A549 (cell line): ENCODE measurements around the gene TCF4. TPM values are rescaled to one million over a fixed set of nuclear protein-coding genes. Genes with fewer than 3 reads are reported as not detected.

Experiments used
- ATAC-seq, 2 experiments: fragments of 200-7000 bp in 1 of 2; fragments of >200 bp in 1 of 2; cut with Nextera tagmentation in 1 of 2; cut with Tn5 transposase in 1 of 2; 3 replicates each; pipeline versions ENCODE4 v1.8.0 to v1.9.1; 2018 to 2020; ENCODE audit warnings: mild to moderate bottlenecking in 1 of 2, moderate library complexity in 1 of 2
- CTCF ChIA-PET: fragments of 300-600 bp; sonication (Branson Sonifier 250); formaldehyde crosslinking; extraction: SDS; loops from one replicate; lab custom pipeline; 2021; ENCODE audit warnings: antibody characterized with exemption, inconsistent platforms; lab: Yijun Ruan, JAX
- POLR2A ChIA-PET: fragments of 350-600 bp; formaldehyde crosslinking; extraction: SDS; loops from one replicate; lab custom pipeline; 2021; ENCODE audit warnings: antibody characterized with exemption, inconsistent platforms; lab: Yijun Ruan, JAX
- DNase-seq, 2 experiments: peaks; one replicate each; pipeline versions ENCODE4 v3.0.0 to v3.0.0-alpha.2; 2011 to 2016; ENCODE audit warnings: low read depth in 1 of 2, low spot score in 1 of 2
- FAIRE-seq: peaks from 2 replicates; lab custom pipeline; 2011; peaks lifted over from hg19 to GRCh38; lab: Jason Lieb, UNC
- H3K27ac ChIP-seq, 2 experiments: fragments of >200 bp; sonication (Bioruptor Twin); formaldehyde crosslinking; 3 replicates each; pipeline ENCODE4 v1.5.1; 2016 to 2017
- H3K4me1 ChIP-seq: fragments of >200 bp; sonication (Bioruptor Twin); formaldehyde crosslinking; 3 replicates; pipeline ENCODE4 v1.6.1; 2016
- H3K4me2 ChIP-seq: fragments of >200 bp; sonication (Bioruptor Twin); formaldehyde crosslinking; 3 replicates; pipeline ENCODE4 v1.6.1; 2016
- H3K4me3 ChIP-seq: fragments of >200 bp; sonication (Bioruptor Twin); formaldehyde crosslinking; 3 replicates; pipeline ENCODE4 v1.5.1; 2016
- H3K9me3 ChIP-seq: fragments of >200 bp; sonication (Bioruptor Twin); formaldehyde crosslinking; 3 replicates; pipeline ENCODE4 v1.6.1; 2016
- BHLHE40 ChIP-seq: IDR thresholded peaks from 2 replicates; pipeline ENCODE4 v1.6.1; 2012; ENCODE audit warnings: low read depth, low read length, inconsistent platforms
- CBX2 ChIP-seq: fragments of 200-600 bp; sonication (generic); IDR thresholded peaks from 2 replicates; pipeline ENCODE4 v1.6.1; 2016; ENCODE audit warnings: low read depth, mild to moderate bottlenecking, borderline replicate concordance
- CHD2 ChIP-seq: fragments of 150-350 bp; IDR thresholded peaks from 2 replicates; pipeline ENCODE4 v1.6.1; 2014; ENCODE audit warnings: low read length; ENCODE audit not compliant: partially characterized antibody
- E2F6 ChIP-seq: IDR thresholded peaks from 2 replicates; pipeline ENCODE4 v1.6.1; 2012; ENCODE audit warnings: low read depth, borderline replicate concordance
- EHF ChIP-seq: fragments of 250-450 bp; sonication (Bioruptor Pico); IDR thresholded peaks from 2 replicates; pipeline ENCODE4 v1.5.0; 2020; ENCODE audit warnings: mild to moderate bottlenecking
- EP300 ChIP-seq, 2 experiments: fragments of >200 bp; sonication (Bioruptor Twin); formaldehyde crosslinking; IDR thresholded peaks; 2 replicates in 1 of 2; 3 replicates in 1 of 2; pipeline ENCODE4 v1.6.1; 2016 to 2017
- ESRRA ChIP-seq: fragments of 150-350 bp; IDR thresholded peaks from 2 replicates; pipeline ENCODE4 v1.6.1; 2014; ENCODE audit warnings: mild to moderate bottlenecking, low read length, borderline replicate concordance
- FOSB ChIP-seq: fragments of 250-450 bp; sonication (Bioruptor Pico); IDR thresholded peaks from 2 replicates; pipeline ENCODE4 v1.5.0; 2020; ENCODE audit warnings: mild to moderate bottlenecking, moderate library complexity
- FOSL2 ChIP-seq, 2 experiments: fragments of 450-650 bp in 1 of 2; fragments of >200 bp in 1 of 2; sonication (Bioruptor Twin) in 1 of 2; formaldehyde crosslinking; IDR thresholded peaks; 2 replicates each; pipeline versions ENCODE4 v1.5.0 to v1.6.1; 2016 to 2020; ENCODE audit warnings: mild to moderate bottlenecking in 1 of 2, moderate library complexity in 1 of 2
- HEYL ChIP-seq: fragments of 250-450 bp; sonication (Bioruptor Pico); IDR thresholded peaks from 2 replicates; pipeline ENCODE4 v1.8.0; 2021; ENCODE audit warnings: mild to moderate bottlenecking, moderate library complexity
- HOXA7 ChIP-seq: fragments of 250-450 bp; sonication (Bioruptor Pico); IDR thresholded peaks from 2 replicates; pipeline ENCODE4 v1.5.0; 2020; ENCODE audit warnings: mild to moderate bottlenecking, moderate library complexity
- HOXB13 ChIP-seq: fragments of 250-450 bp; sonication (Bioruptor Pico); IDR thresholded peaks from 2 replicates; pipeline ENCODE4 v1.5.0; 2020; ENCODE audit warnings: low read depth, mild to moderate bottlenecking, moderate library complexity
- HOXB5 ChIP-seq: fragments of 250-450 bp; sonication (Bioruptor Pico); IDR thresholded peaks from 2 replicates; pipeline ENCODE4 v1.5.0; 2020; ENCODE audit warnings: mild to moderate bottlenecking, moderate library complexity
- KDM5A ChIP-seq: fragments of 200-600 bp; sonication (generic); IDR thresholded peaks from 2 replicates; pipeline ENCODE4 v1.6.1; 2016; ENCODE audit warnings: antibody characterized with exemption, mild to moderate bottlenecking
- NFE2L2 ChIP-seq: fragments of 150-350 bp; conservative IDR thresholded peaks from 2 replicates; pipeline ENCODE4 v1.6.1; 2014; ENCODE audit warnings: low read length
- NPAS2 ChIP-seq: fragments of 250-450 bp; sonication (Bioruptor Pico); IDR thresholded peaks from 2 replicates; pipeline ENCODE4 v1.8.0; 2022; ENCODE audit warnings: mild to moderate bottlenecking, moderate library complexity, borderline replicate concordance
- RAD21 ChIP-seq, 2 experiments: fragments of >200 bp in 1 of 2; sonication (Bioruptor Twin) in 1 of 2; formaldehyde crosslinking in 1 of 2; IDR thresholded peaks in 1 of 2; conservative IDR thresholded peaks in 1 of 2; 2 replicates in 1 of 2; 3 replicates in 1 of 2; pipeline ENCODE4 v1.6.1; 2012 to 2018; ENCODE audit warnings: inconsistent platforms in 1 of 2
- RARB ChIP-seq: fragments of 250-450 bp; sonication (Bioruptor Pico); IDR thresholded peaks from 2 replicates; pipeline ENCODE4 v1.8.0; 2021; ENCODE audit warnings: mild to moderate bottlenecking, moderate library complexity
- RFX5 ChIP-seq: fragments of 450-650 bp; IDR thresholded peaks from 2 replicates; pipeline ENCODE4 v1.7.1; 2014; ENCODE audit warnings: antibody characterized with exemption, mild to moderate bottlenecking, moderate library complexity
- RNF2 ChIP-seq: fragments of 200-600 bp; sonication (generic); IDR thresholded peaks from 2 replicates; pipeline ENCODE4 v1.6.1; 2016; ENCODE audit warnings: low read depth, mild to moderate bottlenecking, antibody characterized with exemption, moderate library complexity, borderline replicate concordance
- SMC3 ChIP-seq: fragments of >200 bp; sonication (Bioruptor Twin); formaldehyde crosslinking; IDR thresholded peaks from 3 replicates; pipeline ENCODE4 v1.6.1; 2018; ENCODE audit warnings: inconsistent platforms
- TP53 ChIP-seq: fragments of 250-450 bp; sonication (Bioruptor Pico); IDR thresholded peaks from 2 replicates; pipeline ENCODE4 v1.5.0; 2021; ENCODE audit warnings: mild to moderate bottlenecking, moderate library complexity
- ZFP36 ChIP-seq: fragments of 450-650 bp; IDR thresholded peaks from 2 replicates; pipeline ENCODE4 v1.6.1; 2014; ENCODE audit warnings: borderline replicate concordance; ENCODE audit not compliant: partially characterized antibody
- ZNF302 ChIP-seq: fragments of 250-450 bp; sonication (Bioruptor Pico); IDR thresholded peaks from 2 replicates; pipeline ENCODE4 v1.9.0; 2021; ENCODE audit warnings: inconsistent platforms, mild to moderate bottlenecking, moderate library complexity
- WGBS: methylation state at CpG from one replicate; pipeline ENCODE4 v1.1.6; 2017; ENCODE audit errors: missing lambda C conversion rate; 5-methylcytosine and 5-hydroxymethylcytosine counted together
- polyA plus RNA-seq, 4 experiments: library from polyadenylated mRNA; depleted of rRNA in 3 of 4; stranded (reverse); fragments of >200 nt; fragmentation: RNase III in 1 of 4; extraction: RNeasy Plus Mini Kit Qiagen cat#74134 plus additional on column Dnase treatment in 1 of 4; gene quantifications; 2 replicates in 3 of 4; 3 replicates in 1 of 4; pipeline ENCODE4 v1.2.3, GENCODE V29; 2011 to 2017
- TF ChIP-seq, protein P1 (sequence below): fragments of 150-350 bp; IDR thresholded peaks from 2 replicates; pipeline ENCODE4 v1.6.1; 2014; ENCODE audit warnings: low read depth, mild to moderate bottlenecking, low read length
- TF ChIP-seq, protein P2 (sequence below): IDR thresholded peaks from 2 replicates; pipeline ENCODE4 v1.6.1; 2012
- TF ChIP-seq, protein P3 (sequence below): fragments of 250-450 bp; sonication (Bioruptor Pico); IDR thresholded peaks from 2 replicates; pipeline ENCODE4 v1.5.0; 2020; ENCODE audit warnings: low read depth, mild to moderate bottlenecking, moderate library complexity
- TF ChIP-seq, protein P4 (sequence below): fragments of 250-450 bp; sonication (Bioruptor Pico); IDR thresholded peaks from 2 replicates; pipeline ENCODE4 v1.5.0; 2021; ENCODE audit warnings: mild to moderate bottlenecking, moderate library complexity, borderline replicate concordance

The TCF4 gene
- polyA plus RNA-seq, 2 of the 4 experiments (the other 2 are of a cell fraction): 3.0 to 4.0 TPM

GRCh38 chr18:55592572-55592971 lies 4.6 kb upstream of the TCF4 start:
- ATAC-seq (no peak), FAIRE-seq (no peak), DNase-seq (no peak)
- TF ChIP-seq RAD21 (conservative IDR thresholded peaks at IDR 0.05 in 1 of 2, IDR thresholded peaks at IDR 0.05 in 1 of 2): no peak
- no peak for TF ChIP-seq HOXA7
- TF ChIP-seq CHD2: no peak
- no peak for TF ChIP-seq RFX5
- no peak for TF ChIP-seq HOXB13
- no peak for TF ChIP-seq ZNF302 (CRISPR knock-in tag)
- no peak for TF ChIP-seq FOSB (CRISPR knock-in tag)
- whole genome bisulfite sequencing: 63% methylated on average over 4 of the region's 4 CpGs
- H3K9me3 ChIP-seq: no peaks in the 10 kb centered on the region
- H3K4me2 ChIP-seq: no peak overlapping the region
- H3K4me3 ChIP-seq: no peak overlapping the region
- no peak overlapping the region for H3K27ac ChIP-seq
- CTCF ChIA-PET: interaction anchor here (1.2 kb wide), 1 partner anchor 185 kb away, joined by 3 read pairs; no protein-coding TSS in a partner anchor
- no peaks in the 10 kb centered on the region for H3K4me1 ChIP-seq
- POLR2A ChIA-PET: no interaction called here

- ChIA-PET CTCF (interaction anchor here (1.2 kb wide), 1 partner anchor 186 kb away, joined by 3 read pairs; no protein-coding TSS in a partner anchor), POLR2A (no interaction called here)
- Histone ChIP-seq H3K27ac (no peak overlapping the region), H3K4me3 (no peak overlapping the region), H3K9me3 (no peaks in the 10 kb centered on the region), H3K4me1 (no peaks in the 10 kb centered on the region), H3K4me2 (no peak overlapping the region)
- WGBS: 83% methylated on average over 1 of the region's 1 CpG
- DNase-seq (no peak), FAIRE-seq (no peak), ATAC-seq (no peak)
- no peak for TF ChIP-seq HOXB5 (CRISPR knock-in tag)
- no peak for TF ChIP-seq RNF2
- TF ChIP-seq, protein P1, sequence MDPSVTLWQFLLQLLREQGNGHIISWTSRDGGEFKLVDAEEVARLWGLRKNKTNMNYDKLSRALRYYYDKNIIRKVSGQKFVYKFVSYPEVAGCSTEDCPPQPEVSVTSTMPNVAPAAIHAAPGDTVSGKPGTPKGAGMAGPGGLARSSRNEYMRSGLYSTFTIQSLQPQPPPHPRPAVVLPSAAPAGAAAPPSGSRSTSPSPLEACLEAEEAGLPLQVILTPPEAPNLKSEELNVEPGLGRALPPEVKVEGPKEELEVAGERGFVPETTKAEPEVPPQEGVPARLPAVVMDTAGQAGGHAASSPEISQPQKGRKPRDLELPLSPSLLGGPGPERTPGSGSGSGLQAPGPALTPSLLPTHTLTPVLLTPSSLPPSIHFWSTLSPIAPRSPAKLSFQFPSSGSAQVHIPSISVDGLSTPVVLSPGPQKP: no peak
- TF ChIP-seq FOSL2 (IDR thresholded peaks at IDR 0.05): no peak
- TF ChIP-seq FOSL2 (CRISPR knock-in tag; IDR thresholded peaks at IDR 0.05): no peak
- no peak for TF ChIP-seq FOSB (CRISPR knock-in tag)
- no peak for TF ChIP-seq BHLHE40
- TF ChIP-seq NPAS2 (CRISPR knock-in tag): no peak
- no peak for TF ChIP-seq RARB (CRISPR knock-in tag)
- no peak for TF ChIP-seq NFE2L2
- TF ChIP-seq, protein P2, sequence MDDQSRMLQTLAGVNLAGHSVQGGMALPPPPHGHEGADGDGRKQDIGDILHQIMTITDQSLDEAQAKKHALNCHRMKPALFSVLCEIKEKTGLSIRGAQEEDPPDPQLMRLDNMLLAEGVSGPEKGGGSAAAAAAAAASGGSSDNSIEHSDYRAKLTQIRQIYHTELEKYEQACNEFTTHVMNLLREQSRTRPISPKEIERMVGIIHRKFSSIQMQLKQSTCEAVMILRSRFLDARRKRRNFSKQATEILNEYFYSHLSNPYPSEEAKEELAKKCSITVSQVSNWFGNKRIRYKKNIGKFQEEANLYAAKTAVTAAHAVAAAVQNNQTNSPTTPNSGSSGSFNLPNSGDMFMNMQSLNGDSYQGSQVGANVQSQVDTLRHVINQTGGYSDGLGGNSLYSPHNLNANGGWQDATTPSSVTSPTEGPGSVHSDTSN: no peak
- no peak for TF ChIP-seq CHD2
These were observed 4.1 kb upstream of the TCF4 start for GRCh38 chr18:55592106-55592505.

DNA sequence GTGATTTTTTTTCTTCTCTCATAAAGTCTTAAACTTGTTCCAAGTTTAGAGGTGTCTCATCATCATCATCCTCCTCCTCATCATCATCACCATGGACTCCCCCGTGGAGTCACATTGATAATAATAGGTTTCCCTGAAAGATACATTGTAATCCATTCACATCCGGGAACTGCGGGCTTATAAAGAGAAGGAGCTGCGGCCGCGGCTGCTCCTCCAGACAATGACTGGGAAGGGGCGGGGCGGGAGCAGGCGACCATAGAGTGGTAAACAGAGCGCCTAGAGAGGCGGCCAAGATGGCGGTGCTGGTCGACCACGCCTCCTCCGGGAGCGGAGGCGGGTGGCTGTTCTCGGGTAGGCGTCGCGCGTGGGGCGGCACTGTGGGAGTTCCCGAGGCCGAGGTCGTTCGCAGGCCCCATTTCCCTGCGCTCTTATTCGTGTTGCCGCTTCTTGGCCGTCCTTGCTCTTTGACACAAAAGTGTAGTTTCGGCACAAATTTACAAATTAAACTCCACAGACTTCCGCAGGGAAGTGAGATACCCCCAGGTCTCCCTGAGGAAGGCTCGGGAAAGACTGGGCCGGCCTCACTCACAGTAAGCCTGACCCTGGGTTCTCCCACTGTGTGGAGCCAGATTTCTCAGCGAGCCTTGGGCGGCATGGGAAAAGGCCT lies 1.8 kb upstream of the TCF4 start:
- POLR2A ChIA-PET: no interaction called here
- peak; percentile 87 to 97 for ATAC-seq
- WGBS: 9% methylated on average over 27 of the region's 37 CpGs
- TF ChIP-seq HOXB13: 0 out of 2 replicates have a peak, but pooled peaks have one; percentile 31
- TF ChIP-seq HEYL: no peak
- TF ChIP-seq ZFP36: no peak
- TF ChIP-seq, protein P3, sequence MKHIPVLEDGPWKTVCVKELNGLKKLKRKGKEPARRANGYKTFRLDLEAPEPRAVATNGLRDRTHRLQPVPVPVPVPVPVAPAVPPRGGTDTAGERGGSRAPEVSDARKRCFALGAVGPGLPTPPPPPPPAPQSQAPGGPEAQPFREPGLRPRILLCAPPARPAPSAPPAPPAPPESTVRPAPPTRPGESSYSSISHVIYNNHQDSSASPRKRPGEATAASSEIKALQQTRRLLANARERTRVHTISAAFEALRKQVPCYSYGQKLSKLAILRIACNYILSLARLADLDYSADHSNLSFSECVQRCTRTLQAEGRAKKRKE (CRISPR knock-in tag): no peak
- no peak for TF ChIP-seq KDM5A
- TF ChIP-seq EHF (CRISPR knock-in tag): no peak
- TF ChIP-seq, protein P4, sequence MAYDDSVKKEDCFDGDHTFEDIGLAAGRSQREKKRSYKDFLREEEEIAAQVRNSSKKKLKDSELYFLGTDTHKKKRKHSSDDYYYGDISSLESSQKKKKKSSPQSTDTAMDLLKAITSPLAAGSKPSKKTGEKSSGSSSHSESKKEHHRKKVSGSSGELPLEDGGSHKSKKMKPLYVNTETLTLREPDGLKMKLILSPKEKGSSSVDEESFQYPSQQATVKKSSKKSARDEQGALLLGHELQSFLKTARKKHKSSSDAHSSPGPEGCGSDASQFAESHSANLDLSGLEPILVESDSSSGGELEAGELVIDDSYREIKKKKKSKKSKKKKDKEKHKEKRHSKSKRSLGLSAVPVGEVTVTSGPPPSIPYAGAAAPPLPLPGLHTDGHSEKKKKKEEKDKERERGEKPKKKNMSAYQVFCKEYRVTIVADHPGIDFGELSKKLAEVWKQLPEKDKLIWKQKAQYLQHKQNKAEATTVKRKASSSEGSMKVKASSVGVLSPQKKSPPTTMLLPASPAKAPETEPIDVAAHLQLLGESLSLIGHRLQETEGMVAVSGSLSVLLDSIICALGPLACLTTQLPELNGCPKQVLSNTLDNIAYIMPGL: no peak
- TF ChIP-seq CBX2: no peak
- TF ChIP-seq E2F6: peak; percentile 68; the same call in 1 of the 2 replicates
- 0 out of 3 replicates have a peak, but pooled peaks have one; percentile 9 for TF ChIP-seq SMC3
- TF ChIP-seq ESRRA: no peak
- no peak for TF ChIP-seq EP300 (IDR thresholded peaks at IDR 0.05)
- TF ChIP-seq RFX5: no peak
- no peak for TF ChIP-seq TP53 (CRISPR knock-in tag)

More for the DNA sequence above, 1.8 kb upstream of the TCF4 start:
- FAIRE-seq (no peak), DNase-seq (peak; percentile 69 to 93)
- Histone ChIP-seq H3K4me1 (no peaks in the 10 kb centered on the region), H3K9me3 (no peaks in the 10 kb centered on the region), H3K4me2 (peak overlapping the region; percentile 96), H3K27ac (peak overlapping the region; percentile 83 to 98), H3K4me3 (peak overlapping the region; percentile 81)
- CTCF ChIA-PET: no interaction called here
